Fibroblast of the conjunctiva (primary cell): ENCODE results near the gene TSNAXIP1.
A peak's percentile ranks its signal among the peaks of the same experiment; 100 is the strongest.
"Not testable (repeated sequence)": the region's sequence is repeated elsewhere in the genome, so short reads cannot be mapped to it uniquely, and the experiment has no call there.

Experiments used
- DNase-seq: peaks from one replicate; pipeline ENCODE4 v3.0.0-alpha.2; 2010; ENCODE audit warnings: low read depth

The TSNAXIP1 gene

GRCh38 chr16:67861877-67862276 lies 55.2 kb downstream of the TSNAXIP1 start:
- DNase-seq: no peak

- peak; percentile 9 for DNase-seq
Measured at GRCh38 chr16:67862623-67863583, 56.2 kb downstream of the TSNAXIP1 start.

- not testable (repeated sequence) for DNase-seq
Measured at GRCh38 chr16:67864044-67864443, 57.4 kb downstream of the TSNAXIP1 start.

- DNase-seq: no peak
Measured at GRCh38 chr16:67864594-67864993, 57.9 kb downstream of the TSNAXIP1 start.

GRCh38 chr16:67865318-67865717 lies 58.6 kb downstream of the TSNAXIP1 start:
- DNase-seq: no peak

- DNase-seq: no peak
Measured at GRCh38 chr16:67868290-67868689, 61.6 kb downstream of the TSNAXIP1 start.

- no peak for DNase-seq
Measured at GRCh38 chr16:67869653-67870052, 63.0 kb downstream of the TSNAXIP1 start.

- DNase-seq: no peak
Measured at GRCh38 chr16:67871256-67871655, 64.6 kb downstream of the TSNAXIP1 start.

- DNase-seq: no peak
Measured at GRCh38 chr16:67872131-67872630, 65.5 kb downstream of the TSNAXIP1 start.

GRCh38 chr16:67872631-67873434 lies 66.1 kb downstream of the TSNAXIP1 start, which contains the start of gene EDC4:
Gene EDC4, plus strand, starts transcription at chr16:67873052. Its CDS starts 210 bp downstream, at chr16:67873262.
- DNase-seq: peak; percentile 38

GRCh38 chr16:67873435-67874370 lies 67.0 kb downstream of the TSNAXIP1 start:
- DNase-seq: no peak

GRCh38 chr16:67874372-67874771 lies 67.7 kb downstream of the TSNAXIP1 start:
- no peak for DNase-seq

- DNase-seq: no peak
Measured at GRCh38 chr16:67877064-67877463, 70.4 kb downstream of the TSNAXIP1 start.
